ENCODE measurements around the gene ARPP21.

GRCh38 chr3:35723480-35724097 lies 84.3 kb downstream of the ARPP21 start:
- TF ChIP-seq CTCF (conservative IDR thresholded peaks at IDR 0.05; ENCODE audit: low read depth, low read length) (no peak), EZH2phosphoT487 (IDR thresholded peaks at IDR 0.05; ENCODE audit: borderline replicate concordance, low read length) (no peak), EZH2 (IDR thresholded peaks at IDR 0.05; ENCODE audit: low read length, unreplicated experiment) (no peak)
